Sigmoid colon (tissue), 3 donors: ENCODE measurements around the gene TRIO.

Experiments used
- POLR2A ChIP-seq, 2 donors: fragments of 450-650 bp; IDR thresholded peaks; one replicate each; pipeline ENCODE4 v1.6.1; 2016; ENCODE audit warnings: antibody characterized with exemption in 2 of 2, mild to moderate bottlenecking in 2 of 2, moderate library complexity in 2 of 2
- TF ChIP-seq, protein P1 (sequence below), 4 experiments: fragments of 450-650 bp in 3 of 4; fragments of 200-600 bp in 1 of 4; IDR thresholded peaks; one replicate each; pipeline ENCODE4 v1.5.1; 2016 to 2019; ENCODE audit warnings: antibody characterized with exemption in 4 of 4, mild to moderate bottlenecking in 3 of 4, moderate library complexity in 2 of 4

DNA sequence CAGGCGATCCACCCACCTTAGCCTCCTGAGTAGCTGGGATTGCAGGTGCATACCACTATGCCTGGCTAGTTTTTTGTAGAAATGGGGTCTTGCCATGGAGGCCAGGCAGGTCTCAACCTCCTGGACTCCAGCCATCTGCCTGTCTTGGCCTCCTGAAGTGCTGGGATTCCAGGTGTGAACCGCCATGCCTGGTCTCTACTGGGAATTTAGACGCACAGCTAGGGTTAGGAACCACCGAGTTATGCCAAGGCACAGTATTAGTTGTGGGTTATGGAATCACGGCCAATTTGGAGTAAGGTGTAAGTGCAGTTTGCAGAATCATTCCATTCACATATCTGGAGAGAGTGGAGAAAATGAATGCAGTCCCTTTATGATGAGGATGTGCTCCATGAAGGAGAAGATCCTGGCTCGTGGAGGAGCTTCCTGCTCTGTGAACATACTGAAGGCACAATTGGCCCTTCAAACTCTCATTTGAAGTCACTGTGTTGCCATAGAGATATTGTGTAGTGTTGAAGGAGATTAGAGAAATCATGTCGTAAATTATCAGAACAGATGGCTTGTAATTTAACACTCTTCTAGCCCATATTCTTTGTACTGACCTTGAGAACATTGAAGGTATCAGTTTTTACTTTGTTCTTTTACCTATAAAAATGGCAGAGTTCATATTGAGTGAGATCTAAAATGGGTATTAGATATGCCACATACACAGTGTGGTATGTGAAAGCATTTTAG lies 18.8 kb downstream of the TRIO start:
- TF ChIP-seq, protein P1, sequence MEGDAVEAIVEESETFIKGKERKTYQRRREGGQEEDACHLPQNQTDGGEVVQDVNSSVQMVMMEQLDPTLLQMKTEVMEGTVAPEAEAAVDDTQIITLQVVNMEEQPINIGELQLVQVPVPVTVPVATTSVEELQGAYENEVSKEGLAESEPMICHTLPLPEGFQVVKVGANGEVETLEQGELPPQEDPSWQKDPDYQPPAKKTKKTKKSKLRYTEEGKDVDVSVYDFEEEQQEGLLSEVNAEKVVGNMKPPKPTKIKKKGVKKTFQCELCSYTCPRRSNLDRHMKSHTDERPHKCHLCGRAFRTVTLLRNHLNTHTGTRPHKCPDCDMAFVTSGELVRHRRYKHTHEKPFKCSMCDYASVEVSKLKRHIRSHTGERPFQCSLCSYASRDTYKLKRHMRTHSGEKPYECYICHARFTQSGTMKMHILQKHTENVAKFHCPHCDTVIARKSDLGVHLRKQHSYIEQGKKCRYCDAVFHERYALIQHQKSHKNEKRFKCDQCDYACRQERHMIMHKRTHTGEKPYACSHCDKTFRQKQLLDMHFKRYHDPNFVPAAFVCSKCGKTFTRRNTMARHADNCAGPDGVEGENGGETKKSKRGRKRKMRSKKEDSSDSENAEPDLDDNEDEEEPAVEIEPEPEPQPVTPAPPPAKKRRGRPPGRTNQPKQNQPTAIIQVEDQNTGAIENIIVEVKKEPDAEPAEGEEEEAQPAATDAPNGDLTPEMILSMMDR (IDR thresholded peaks at IDR 0.05) = no peak
- TF ChIP-seq POLR2A (IDR thresholded peaks at IDR 0.05) = no peak
